ENCODE results near the gene FAM20A. TPM values are rescaled to one million over a fixed set of nuclear protein-coding genes. Genes with fewer than 3 reads are reported as not detected.
A peak's percentile ranks its signal among the peaks of the same experiment; 100 is the strongest.

Gene FAM20A
- total and polyA plus RNA-seq, 2 of the 8 experiments (the other 6 are each of a cell fraction or from before 2014, with no cell fraction given): 3.6 to 11.9 TPM

- Histone ChIP-seq H4K5ac (ENCODE audit: insufficient read length, low read depth, low read length) (no peak overlapping the region), H3K79me2 (ENCODE audit: control insufficient read depth in 1 of 2, insufficient read depth in 2 of 2, low read length in 2 of 2) (no peaks in the 10 kb centered on the region), H3K9me3 (ENCODE audit: insufficient read depth in 2 of 2, low read depth in 1 of 2, low read length in 1 of 2) (no peaks in the 10 kb centered on the region), H2BK15ac (ENCODE audit: low read length) (no peak overlapping the region), H3K36me3 (ENCODE audit: control insufficient read depth in 2 of 4, insufficient read depth in 4 of 4, low read length in 3 of 4) (no peaks in the 10 kb centered on the region), H3K18ac (ENCODE audit: extremely low read depth, low read length) (no peak overlapping the region), H3K79me1 (ENCODE audit: low read depth, low read length) (no peaks in the 10 kb centered on the region), H2BK120ac (replicated peaks; ENCODE audit: low read depth, low read length) (peak overlapping the region; percentile 64), H3K4me1 (replicated peaks in 1 of 4; ENCODE audit: control insufficient read depth in 3 of 4, insufficient read depth in 4 of 4, low read length in 3 of 4) (peaks cover 0 to 4% (median under 1%) of the 10 kb centered on the region in 4 experiments; a peak in 3 of 7 replicates), H2BK5ac (ENCODE audit: low read depth, low read length) (no peak overlapping the region), H4K91ac (replicated peaks; ENCODE audit: insufficient read length, low read length) (no peak overlapping the region), H3K27ac (ENCODE audit: low read depth, low read length) (no peak overlapping the region), H2AFZ (ENCODE audit: low read length) (no peak overlapping the region), H3K56ac (replicated peaks; ENCODE audit: insufficient read length, low read depth, low read length) (no peak overlapping the region), H2BK12ac (ENCODE audit: low read depth, low read length) (no peak overlapping the region), H3K14ac (ENCODE audit: insufficient read length) (no peak overlapping the region), H2AK5ac (ENCODE audit: low read depth, low read length) (no peak overlapping the region), H3K23me2 (ENCODE audit: low read depth, low read length) (no peaks in the 10 kb centered on the region), H4K8ac (ENCODE audit: extremely low read depth, insufficient read depth, low read length) (no peak overlapping the region), H3K9ac (replicated peaks in 1 of 4; ENCODE audit: extremely low read depth in 1 of 4, low read depth in 3 of 4, low read length in 3 of 4) (no peak overlapping the region), H3K23ac (ENCODE audit: insufficient read length) (no peak overlapping the region), H3K4me3 (ENCODE audit: extremely low read depth in 1 of 4, insufficient read depth in 2 of 4, low read depth in 3 of 4, low read length in 4 of 4) (no peak overlapping the region), H4K20me1 (replicated peaks in 1 of 2; ENCODE audit: control insufficient read depth in 1 of 2, insufficient read depth in 2 of 2, low read length in 2 of 2) (no peaks in the 10 kb centered on the region), H3K4ac (replicated peaks; ENCODE audit: insufficient read length, low read depth, low read length) (no peak overlapping the region), H3K27me3 (replicated peaks in 1 of 4; ENCODE audit: control insufficient read depth in 3 of 4, extremely low read depth in 1 of 4, insufficient read depth in 3 of 4, low read length in 3 of 4) (no peaks in the 10 kb centered on the region), H3K4me2 (ENCODE audit: insufficient read depth in 1 of 2, low read depth in 2 of 2, low read length in 2 of 2) (no peak overlapping the region), H2BK20ac (ENCODE audit: low read length) (no peak overlapping the region)
- DNase-seq (ENCODE audit: low read depth in 1 of 2, low spot score in 2 of 2) (no peak), FAIRE-seq (no peak)
- 77% methylated on average over 1 of the region's 1 CpG; no CpG with 5 or more reads in 1 of the 2 experiments for WGBS, 2 experiments (ENCODE audit: extremely low coverage in 1 of 2, insufficient coverage in 1 of 2, insufficient read length in 1 of 2, insufficient replicate concordance in 2 of 2, low coverage in 1 of 2, low lambda C conversion rate in 2 of 2, missing lambda C conversion rate in 1 of 2)
- CTCF ChIA-PET (ENCODE audit: partially characterized antibody): no interaction called here
- POLR2A ChIA-PET (ENCODE audit: partially characterized antibody): no interaction called here
- TF ChIP-seq SIRT6 (IDR thresholded peaks at IDR 0.05; ENCODE audit: low read length): no peak
- no peak for TF ChIP-seq POU5F1 (IDR thresholded peaks at IDR 0.05; ENCODE audit: low read depth, low read length)
- TF ChIP-seq NRF1 (IDR thresholded peaks at IDR 0.05; ENCODE audit: low read depth, low read length): no peak
- TF ChIP-seq SIX5 (IDR thresholded peaks at IDR 0.05; ENCODE audit: low read depth, low read length): no peak
- TF ChIP-seq SAP30 (IDR thresholded peaks at IDR 0.05; ENCODE audit: insufficient read depth, insufficient replicate concordance, low read length): no peak
- no peak for TF ChIP-seq TEAD4 (IDR thresholded peaks at IDR 0.05; ENCODE audit: low read depth, low read length)
- no peak for TF ChIP-seq YY1 (IDR thresholded peaks at IDR 0.05; ENCODE audit: low read depth, low read length)
- no peak for TF ChIP-seq SUZ12 (IDR thresholded peaks at IDR 0.05; ENCODE audit: low read length)
- no peak for TF ChIP-seq PHF8 (conservative IDR thresholded peaks at IDR 0.05; ENCODE audit: low read depth, low read length)
- TF ChIP-seq BRCA1 (IDR thresholded peaks at IDR 0.05; ENCODE audit: low read depth, low read length): no peak
- no peak for TF ChIP-seq RXRA (IDR thresholded peaks at IDR 0.05; ENCODE audit: insufficient read depth, low read depth, low read length)
- no peak for TF ChIP-seq CHD2 (IDR thresholded peaks at IDR 0.05; ENCODE audit: low read length)
- TF ChIP-seq GTF2F1 (IDR thresholded peaks at IDR 0.05; ENCODE audit: borderline replicate concordance, low read depth, low read length): no peak
- TF ChIP-seq MAX (IDR thresholded peaks at IDR 0.05): no peak
- no peak for TF ChIP-seq ZNF274 (IDR thresholded peaks at IDR 0.05; ENCODE audit: borderline replicate concordance, extremely low read depth, low read length)
- TF ChIP-seq CTBP2 (IDR thresholded peaks at IDR 0.05; ENCODE audit: borderline replicate concordance, insufficient read depth, insufficient read length, low read length): no peak
These were observed 95.2 kb downstream of the FAM20A start for GRCh38 chr17:68505951-68506350.
